MM.1S (cell line): ENCODE measurements around the gene DAB2.

Experiments
- EZH2 ChIP-seq: fragments of 300-600 bp; sonication (generic); optimal IDR thresholded peaks from 2 replicates; pipeline ENCODE3; 2017; ENCODE audit warnings: low read depth, mild to moderate bottlenecking, antibody characterized with exemption, low read length, mixed read lengths
- TF ChIP-seq, protein P1 (sequence below): fragments of 300-600 bp; sonication (generic); IDR thresholded peaks from 2 replicates; pipeline ENCODE4 v1.5.1; 2016; ENCODE audit warnings: antibody characterized with exemption, low read length, mixed read lengths

GRCh38 chr5:39411061-39411460 is 13.7 kb downstream of the DAB2 start:
- no peak for TF ChIP-seq EZH2
- TF ChIP-seq, protein P1, sequence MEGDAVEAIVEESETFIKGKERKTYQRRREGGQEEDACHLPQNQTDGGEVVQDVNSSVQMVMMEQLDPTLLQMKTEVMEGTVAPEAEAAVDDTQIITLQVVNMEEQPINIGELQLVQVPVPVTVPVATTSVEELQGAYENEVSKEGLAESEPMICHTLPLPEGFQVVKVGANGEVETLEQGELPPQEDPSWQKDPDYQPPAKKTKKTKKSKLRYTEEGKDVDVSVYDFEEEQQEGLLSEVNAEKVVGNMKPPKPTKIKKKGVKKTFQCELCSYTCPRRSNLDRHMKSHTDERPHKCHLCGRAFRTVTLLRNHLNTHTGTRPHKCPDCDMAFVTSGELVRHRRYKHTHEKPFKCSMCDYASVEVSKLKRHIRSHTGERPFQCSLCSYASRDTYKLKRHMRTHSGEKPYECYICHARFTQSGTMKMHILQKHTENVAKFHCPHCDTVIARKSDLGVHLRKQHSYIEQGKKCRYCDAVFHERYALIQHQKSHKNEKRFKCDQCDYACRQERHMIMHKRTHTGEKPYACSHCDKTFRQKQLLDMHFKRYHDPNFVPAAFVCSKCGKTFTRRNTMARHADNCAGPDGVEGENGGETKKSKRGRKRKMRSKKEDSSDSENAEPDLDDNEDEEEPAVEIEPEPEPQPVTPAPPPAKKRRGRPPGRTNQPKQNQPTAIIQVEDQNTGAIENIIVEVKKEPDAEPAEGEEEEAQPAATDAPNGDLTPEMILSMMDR = no peak
